ENCODE results near the gene TSPYL4. TPM values are rescaled to one million over a fixed set of nuclear protein-coding genes. Genes with fewer than 3 reads are reported as not detected.
A peak's percentile ranks its signal among the peaks of the same experiment; 100 is the strongest.

The TSPYL4 gene
- polyA plus RNA-seq, 2 donors, result 6.4 to 7.9 TPM

GRCh38 chr6:116278481-116278829 is 24.6 kb upstream of the TSPYL4 start:
- Histone ChIP-seq H3K27me3 (ENCODE audit: control insufficient read depth in 1 of 2, insufficient read depth in 2 of 2, low read length in 2 of 2) (no peaks in the 10 kb centered on the region), H3K4me3 (ENCODE audit: low read depth in 1 of 2, low read length in 2 of 2) (peak overlapping the region; percentile 91 to 95), H3K9me3 (ENCODE audit: control insufficient read depth in 2 of 2, insufficient read depth in 1 of 2, low read depth in 1 of 2, low read length in 1 of 2) (no peaks in the 10 kb centered on the region), H3K36me3 (ENCODE audit: control insufficient read depth in 2 of 2, insufficient read depth in 2 of 2, low read length in 1 of 2) (peaks cover 0 to 5% of the 10 kb centered on the region in 2 donors), H3K4me1 (ENCODE audit: control insufficient read depth in 2 of 2, insufficient read depth in 2 of 2, low read length in 1 of 2) (peaks cover 2 to 3% of the 10 kb centered on the region in 2 donors), H3K27ac (ENCODE audit: low read depth in 2 of 2, low read length in 1 of 2) (peak overlapping the region; percentile 99 to 100)
- 48 to 50% methylated on average over 11 of the region's 11 CpGs for WGBS, 2 donors

- no peaks in the 10 kb centered on the region for H3K27me3 ChIP-seq (ENCODE audit: control insufficient read depth in 1 of 2, insufficient read depth in 2 of 2, low read length in 2 of 2)
- 19 to 24% methylated on average over 3 of the region's 3 CpGs for WGBS, 2 donors
- peak overlapping the region in 1 of 2 donors; percentile 95 for H3K4me3 ChIP-seq (ENCODE audit: low read depth in 1 of 2, low read length in 2 of 2)
- no peak overlapping the region for H3K27ac ChIP-seq (ENCODE audit: low read depth in 2 of 2, low read length in 1 of 2)
- no peaks in the 10 kb centered on the region for H3K9me3 ChIP-seq (ENCODE audit: control insufficient read depth in 2 of 2, insufficient read depth in 1 of 2, low read depth in 1 of 2, low read length in 1 of 2)
- H3K4me1 ChIP-seq (ENCODE audit: control insufficient read depth in 2 of 2, insufficient read depth in 2 of 2, low read length in 1 of 2), result peaks cover 2 to 3% of the 10 kb centered on the region in 2 donors
- peaks cover 0 to 5% of the 10 kb centered on the region in 2 donors for H3K36me3 ChIP-seq (ENCODE audit: control insufficient read depth in 2 of 2, insufficient read depth in 2 of 2, low read length in 1 of 2)
Observed at GRCh38 chr6:116277124-116277523, 23.2 kb upstream of the TSPYL4 start.

GRCh38 chr6:116271149-116271708 is 17.4 kb upstream of the TSPYL4 start:
- 32 to 60% methylated on average over 2 of the region's 2 CpGs for WGBS, 2 donors
- Histone ChIP-seq H3K27ac (ENCODE audit: low read depth in 2 of 2, low read length in 1 of 2) (no peak overlapping the region), H3K36me3 (ENCODE audit: control insufficient read depth in 2 of 2, insufficient read depth in 2 of 2, low read length in 1 of 2) (no peaks in the 10 kb centered on the region), H3K9me3 (ENCODE audit: control insufficient read depth in 2 of 2, insufficient read depth in 1 of 2, low read depth in 1 of 2, low read length in 1 of 2) (no peaks in the 10 kb centered on the region), H3K27me3 (ENCODE audit: control insufficient read depth in 1 of 2, insufficient read depth in 2 of 2, low read length in 2 of 2) (no peaks in the 10 kb centered on the region), H3K4me3 (ENCODE audit: low read depth in 1 of 2, low read length in 2 of 2) (no peak overlapping the region), H3K4me1 (ENCODE audit: control insufficient read depth in 2 of 2, insufficient read depth in 2 of 2, low read length in 1 of 2) (no peaks in the 10 kb centered on the region)

GRCh38 chr6:116268589-116269293 is 14.9 kb upstream of the TSPYL4 start:
- Histone ChIP-seq H3K27me3 (ENCODE audit: control insufficient read depth in 1 of 2, insufficient read depth in 2 of 2, low read length in 2 of 2) (no peaks in the 10 kb centered on the region), H3K36me3 (ENCODE audit: control insufficient read depth in 2 of 2, insufficient read depth in 2 of 2, low read length in 1 of 2) (peaks cover 0 to 3% of the 10 kb centered on the region in 2 donors), H3K27ac (ENCODE audit: low read depth in 2 of 2, low read length in 1 of 2) (no peak overlapping the region), H3K4me1 (ENCODE audit: control insufficient read depth in 2 of 2, insufficient read depth in 2 of 2, low read length in 1 of 2) (peaks cover 2 to 13% of the 10 kb centered on the region in 2 donors), H3K4me3 (ENCODE audit: low read depth in 1 of 2, low read length in 2 of 2) (no peak overlapping the region), H3K9me3 (ENCODE audit: control insufficient read depth in 2 of 2, insufficient read depth in 1 of 2, low read depth in 1 of 2, low read length in 1 of 2) (no peaks in the 10 kb centered on the region)
- 30% methylated on average over 3 of the region's 3 CpGs for WGBS, 2 donors

GRCh38 chr6:116267836-116268588 is 14.1 kb upstream of the TSPYL4 start:
- 44 to 51% methylated on average over 3 of the region's 3 CpGs for WGBS, 2 donors
- Histone ChIP-seq H3K27me3 (ENCODE audit: control insufficient read depth in 1 of 2, insufficient read depth in 2 of 2, low read length in 2 of 2) (no peaks in the 10 kb centered on the region), H3K4me3 (ENCODE audit: low read depth in 1 of 2, low read length in 2 of 2) (no peak overlapping the region), H3K9me3 (ENCODE audit: control insufficient read depth in 2 of 2, insufficient read depth in 1 of 2, low read depth in 1 of 2, low read length in 1 of 2) (no peaks in the 10 kb centered on the region), H3K4me1 (ENCODE audit: control insufficient read depth in 2 of 2, insufficient read depth in 2 of 2, low read length in 1 of 2) (peaks cover 2 to 13% of the 10 kb centered on the region in 2 donors), H3K36me3 (ENCODE audit: control insufficient read depth in 2 of 2, insufficient read depth in 2 of 2, low read length in 1 of 2) (peaks cover 0 to 3% of the 10 kb centered on the region in 2 donors), H3K27ac (ENCODE audit: low read depth in 2 of 2, low read length in 1 of 2) (peak overlapping the region in 1 of 2 donors; percentile 30)

- no peaks in the 10 kb centered on the region for H3K27me3 ChIP-seq (ENCODE audit: control insufficient read depth in 1 of 2, insufficient read depth in 2 of 2, low read length in 2 of 2)
- no peaks in the 10 kb centered on the region for H3K9me3 ChIP-seq (ENCODE audit: control insufficient read depth in 2 of 2, insufficient read depth in 1 of 2, low read depth in 1 of 2, low read length in 1 of 2)
- H3K36me3 ChIP-seq (ENCODE audit: control insufficient read depth in 2 of 2, insufficient read depth in 2 of 2, low read length in 1 of 2), result peaks cover 0 to 3% of the 10 kb centered on the region in 2 donors
- no peak overlapping the region for H3K27ac ChIP-seq (ENCODE audit: low read depth in 2 of 2, low read length in 1 of 2)
- peaks cover 2 to 13% of the 10 kb centered on the region in 2 donors for H3K4me1 ChIP-seq (ENCODE audit: control insufficient read depth in 2 of 2, insufficient read depth in 2 of 2, low read length in 1 of 2)
- no peak overlapping the region for H3K4me3 ChIP-seq (ENCODE audit: low read depth in 1 of 2, low read length in 2 of 2)
Observed at GRCh38 chr6:116266803-116267202, 12.9 kb upstream of the TSPYL4 start.

GRCh38 chr6:116265041-116265829 is 11.4 kb upstream of the TSPYL4 start:
- Histone ChIP-seq H3K36me3 (ENCODE audit: control insufficient read depth in 2 of 2, insufficient read depth in 2 of 2, low read length in 1 of 2) (peaks cover 0 to 3% of the 10 kb centered on the region in 2 donors), H3K27me3 (ENCODE audit: control insufficient read depth in 1 of 2, insufficient read depth in 2 of 2, low read length in 2 of 2) (no peaks in the 10 kb centered on the region), H3K9me3 (ENCODE audit: control insufficient read depth in 2 of 2, insufficient read depth in 1 of 2, low read depth in 1 of 2, low read length in 1 of 2) (no peaks in the 10 kb centered on the region), H3K27ac (ENCODE audit: low read depth in 2 of 2, low read length in 1 of 2) (peak overlapping the region; percentile 2 to 15), H3K4me1 (ENCODE audit: control insufficient read depth in 2 of 2, insufficient read depth in 2 of 2, low read length in 1 of 2) (peaks cover 2 to 13% of the 10 kb centered on the region in 2 donors), H3K4me3 (ENCODE audit: low read depth in 1 of 2, low read length in 2 of 2) (no peak overlapping the region)
- WGBS, 2 donors, result 81 to 88% methylated on average over 4 of the region's 4 CpGs

GRCh38 chr6:116263353-116263752 is 9.5 kb upstream of the TSPYL4 start:
- H3K36me3 ChIP-seq (ENCODE audit: control insufficient read depth in 2 of 2, insufficient read depth in 2 of 2, low read length in 1 of 2), result peaks cover 0 to 3% of the 10 kb centered on the region in 2 donors
- H3K27me3 ChIP-seq (ENCODE audit: control insufficient read depth in 1 of 2, insufficient read depth in 2 of 2, low read length in 2 of 2), result no peaks in the 10 kb centered on the region
- H3K27ac ChIP-seq (ENCODE audit: low read depth in 2 of 2, low read length in 1 of 2), result no peak overlapping the region
- no peak overlapping the region for H3K4me3 ChIP-seq (ENCODE audit: low read depth in 1 of 2, low read length in 2 of 2)
- peaks cover 2 to 13% of the 10 kb centered on the region in 2 donors for H3K4me1 ChIP-seq (ENCODE audit: control insufficient read depth in 2 of 2, insufficient read depth in 2 of 2, low read length in 1 of 2)
- WGBS, 2 donors, result 91 to 95% methylated on average over 1 of the region's 1 CpG
- H3K9me3 ChIP-seq (ENCODE audit: control insufficient read depth in 2 of 2, insufficient read depth in 1 of 2, low read depth in 1 of 2, low read length in 1 of 2), result no peaks in the 10 kb centered on the region

GRCh38 chr6:116258520-116258919 is 4.6 kb upstream of the TSPYL4 start:
- no peak overlapping the region for H3K4me3 ChIP-seq (ENCODE audit: low read depth in 1 of 2, low read length in 2 of 2)
- WGBS, 2 donors, result 94 to 97% methylated on average over 18 of the region's 18 CpGs
- H3K27me3 ChIP-seq (ENCODE audit: control insufficient read depth in 1 of 2, insufficient read depth in 2 of 2, low read length in 2 of 2), result no peaks in the 10 kb centered on the region
- no peaks in the 10 kb centered on the region for H3K9me3 ChIP-seq (ENCODE audit: control insufficient read depth in 2 of 2, insufficient read depth in 1 of 2, low read depth in 1 of 2, low read length in 1 of 2)
- no peaks in the 10 kb centered on the region for H3K36me3 ChIP-seq (ENCODE audit: control insufficient read depth in 2 of 2, insufficient read depth in 2 of 2, low read length in 1 of 2)
- H3K27ac ChIP-seq (ENCODE audit: low read depth in 2 of 2, low read length in 1 of 2), result no peak overlapping the region
- no peaks in the 10 kb centered on the region for H3K4me1 ChIP-seq (ENCODE audit: control insufficient read depth in 2 of 2, insufficient read depth in 2 of 2, low read length in 1 of 2)
